Tibial nerve (tissue), 4 donors: ENCODE results near the gene SSH2. TPM values are rescaled to one million over a fixed set of nuclear protein-coding genes. Genes with fewer than 3 reads are reported as not detected.
A peak's percentile ranks its signal among the peaks of the same experiment; 100 is the strongest.

Source experiments
- DNase-seq, 2 donors: peaks; one replicate each; pipeline ENCODE4 v3.0.0-alpha.2; 2019; ENCODE audit warnings: low spot score in 2 of 2
- H3K27ac ChIP-seq, 4 donors: fragments of 200-600 bp; sonication (generic) in 3 of 4; one replicate each; pipeline ENCODE4 v1.5.1; 2017 to 2019; ENCODE audit warnings: mild to moderate bottlenecking in 1 of 4
- H3K27me3 ChIP-seq, 2 donors: fragments of 200-600 bp; sonication (generic) in 1 of 2; one replicate each; pipeline versions ENCODE4 v1.5.1 to v1.6.0; 2017 to 2019
- H3K36me3 ChIP-seq, 3 donors: fragments of 200-600 bp; sonication (generic); one replicate each; pipeline ENCODE4 v1.5.1; 2018 to 2019
- H3K4me1 ChIP-seq, 4 donors: fragments of 200-600 bp; sonication (generic) in 3 of 4; one replicate each; pipeline ENCODE4 v1.5.1; 2017 to 2019
- H3K4me3 ChIP-seq, 4 donors: fragments of 200-600 bp; sonication (generic) in 3 of 4; one replicate each; pipeline ENCODE4 v1.5.1; 2017 to 2019; ENCODE audit warnings: mild to moderate bottlenecking in 1 of 4, moderate library complexity in 1 of 4
- H3K9me3 ChIP-seq, 4 donors: fragments of 200-600 bp; sonication (generic) in 3 of 4; one replicate each; pipeline ENCODE4 v1.5.1; 2017 to 2019
- CTCF ChIP-seq, 5 experiments: fragments of 200-600 bp in 3 of 5; fragments of 450-650 bp in 2 of 5; sonication (generic) in 3 of 5; IDR thresholded peaks; one replicate each; pipeline ENCODE4 v1.5.1; 2016 to 2019; ENCODE audit warnings: antibody characterized with exemption in 5 of 5, mild to moderate bottlenecking in 3 of 5, moderate library complexity in 2 of 5
- EP300 ChIP-seq, 2 donors: sonication (generic); formaldehyde crosslinking; IDR thresholded peaks; one replicate each; pipeline ENCODE4 v1.6.1; 2017; ENCODE audit warnings: antibody characterized with exemption in 2 of 2, mild to moderate bottlenecking in 1 of 2
- POLR2A ChIP-seq, 2 donors: fragments of 450-650 bp; IDR thresholded peaks; one replicate each; pipeline ENCODE4 v1.6.1; 2017; ENCODE audit warnings: antibody characterized with exemption in 2 of 2, mild to moderate bottlenecking in 2 of 2, moderate library complexity in 2 of 2
- WGBS, 2 donors: methylation state at CpG; one replicate each; pipeline ENCODE4 v1.1.5; 2018; 5-methylcytosine and 5-hydroxymethylcytosine counted together
- total RNA-seq, 4 donors: library from RNA; depleted of rRNA; stranded (reverse); fragments of >200 nt; gene quantifications; one replicate each; pipeline ENCODE4 v1.1.0, GENCODE V29; 2016

SSH2 gene
- total RNA-seq, 4 donors from 2014 or later, result 51.3 to 67.1 (median 55.7) TPM

DNA sequence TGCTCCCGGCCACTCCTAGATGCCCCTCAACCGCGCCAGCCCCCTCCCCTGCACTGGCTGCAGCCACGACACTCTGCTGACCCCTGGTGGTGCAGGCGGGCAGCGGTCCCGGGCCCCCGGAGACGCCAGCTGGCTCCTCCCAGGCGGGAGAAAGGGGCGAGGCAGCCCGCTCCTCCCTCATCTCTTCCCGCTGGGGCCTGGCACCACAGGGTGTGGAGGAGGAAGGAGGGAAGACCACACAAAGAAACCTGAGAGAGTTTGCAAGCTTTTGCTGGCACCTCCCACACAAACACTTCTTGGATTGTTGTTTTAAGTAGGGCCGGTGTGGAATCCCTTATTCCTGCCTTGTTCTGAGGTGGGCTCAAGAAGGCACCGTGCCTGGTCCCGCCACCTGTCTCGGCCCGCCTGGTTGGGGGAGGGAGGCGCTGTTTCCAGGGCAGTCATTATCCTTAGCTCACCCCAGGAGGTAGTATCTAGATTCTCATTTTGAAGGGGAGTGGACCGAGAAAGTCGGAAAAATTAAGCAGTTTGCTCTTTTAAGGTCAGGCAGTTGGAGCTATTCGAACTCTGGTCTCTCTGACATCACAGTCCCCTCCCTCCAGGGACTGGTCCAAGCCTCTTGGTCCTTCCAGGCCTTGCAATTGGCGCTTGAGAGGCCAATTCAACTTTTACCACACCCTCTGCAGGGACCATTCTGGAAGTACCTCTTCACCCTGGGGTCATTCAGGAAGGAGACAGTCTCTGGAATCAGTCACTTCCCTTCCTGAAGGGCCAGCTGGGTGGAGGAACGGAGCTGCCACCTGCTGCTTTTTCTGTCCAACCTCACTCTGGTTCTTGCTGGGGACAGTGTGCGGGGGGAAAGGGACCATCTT is 338.1 kb downstream of the SSH2 start:
- WGBS, 2 donors, result 8 to 13% methylated on average over 25 of the region's 25 CpGs
- H3K9me3 ChIP-seq, result no peaks in the 10 kb centered on the region
- peak overlapping the region; percentile 72 to 97 (median 92) for H3K27ac ChIP-seq
- peak overlapping the region; percentile 39 to 96 (median 56) for H3K4me3 ChIP-seq
- peaks cover 0 to 84% (median 60%) of the 10 kb centered on the region in 4 donors for H3K4me1 ChIP-seq
- no peaks in the 10 kb centered on the region for H3K36me3 ChIP-seq
- H3K27me3 ChIP-seq, result no peaks in the 10 kb centered on the region
- TF ChIP-seq EP300 (IDR thresholded peaks at IDR 0.05), result peak in 1 of 2 donors; percentile 34
- peak; percentile 95 to 98 (median 97) for TF ChIP-seq CTCF (IDR thresholded peaks at IDR 0.05)
- no peak for TF ChIP-seq POLR2A (IDR thresholded peaks at IDR 0.05)
- DNase-seq, result peak; percentile 77 to 85

DNA sequence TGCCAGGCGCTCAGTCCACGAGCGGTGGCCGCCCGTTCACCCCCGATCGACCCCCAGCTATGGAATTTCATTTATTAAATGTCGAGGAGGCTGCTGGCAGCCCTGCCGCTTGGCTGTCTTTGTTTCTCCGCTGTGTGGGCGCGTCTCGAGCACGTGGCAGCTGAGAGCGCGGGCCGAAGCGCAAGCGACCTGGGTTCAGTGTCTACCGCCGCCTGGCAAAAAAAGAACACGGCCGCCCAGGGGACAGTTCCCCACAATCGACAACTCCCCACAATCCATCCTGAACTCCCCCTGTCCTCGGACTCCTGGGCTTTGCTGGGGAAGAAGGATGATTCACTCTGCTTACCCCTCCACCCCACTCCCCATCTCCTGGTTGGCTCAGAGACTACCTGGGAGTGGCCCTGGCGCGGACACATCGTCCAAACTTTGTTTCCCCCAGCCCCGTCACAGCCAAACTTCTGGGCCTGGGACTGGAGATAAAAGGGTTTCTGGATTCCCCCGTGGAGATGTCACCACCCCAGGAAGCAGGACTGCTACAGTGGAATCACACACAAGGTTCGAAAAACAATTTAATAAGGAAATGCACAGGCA is 338.8 kb downstream of the SSH2 start:
- Histone ChIP-seq H3K27ac (peak overlapping the region; percentile 72 to 97 (median 92)), H3K4me1 (peaks cover 0 to 84% (median 60%) of the 10 kb centered on the region in 4 donors), H3K4me3 (peak overlapping the region; percentile 39 to 96 (median 56)), H3K36me3 (no peaks in the 10 kb centered on the region), H3K27me3 (no peaks in the 10 kb centered on the region), H3K9me3 (no peaks in the 10 kb centered on the region)
- TF ChIP-seq EP300 (IDR thresholded peaks at IDR 0.05) (peak in 1 of 2 donors; percentile 67), CTCF (IDR thresholded peaks at IDR 0.05) (no peak), POLR2A (IDR thresholded peaks at IDR 0.05) (no peak)
- peak in 1 of 2 donors; percentile 52 for DNase-seq
- 0 to 1% methylated on average over 27 to 31 of the region's 31 CpGs for WGBS, 2 donors

GRCh38 chr17:29590411-29591145 is 339.4 kb downstream of the SSH2 start:
- WGBS, 2 donors, result 9 to 10% methylated on average over 20 to 30 of the region's 30 CpGs
- Histone ChIP-seq H3K27ac (peak overlapping the region; percentile 72 to 97 (median 92)), H3K36me3 (no peaks in the 10 kb centered on the region), H3K4me1 (peaks cover 0 to 84% (median 64%) of the 10 kb centered on the region in 4 donors), H3K4me3 (peak overlapping the region; percentile 39 to 96 (median 56)), H3K27me3 (no peaks in the 10 kb centered on the region), H3K9me3 (no peaks in the 10 kb centered on the region)
- DNase-seq, result no peak
- TF ChIP-seq CTCF (IDR thresholded peaks at IDR 0.05) (no peak), EP300 (IDR thresholded peaks at IDR 0.05) (no peak), POLR2A (IDR thresholded peaks at IDR 0.05) (no peak)

DNA sequence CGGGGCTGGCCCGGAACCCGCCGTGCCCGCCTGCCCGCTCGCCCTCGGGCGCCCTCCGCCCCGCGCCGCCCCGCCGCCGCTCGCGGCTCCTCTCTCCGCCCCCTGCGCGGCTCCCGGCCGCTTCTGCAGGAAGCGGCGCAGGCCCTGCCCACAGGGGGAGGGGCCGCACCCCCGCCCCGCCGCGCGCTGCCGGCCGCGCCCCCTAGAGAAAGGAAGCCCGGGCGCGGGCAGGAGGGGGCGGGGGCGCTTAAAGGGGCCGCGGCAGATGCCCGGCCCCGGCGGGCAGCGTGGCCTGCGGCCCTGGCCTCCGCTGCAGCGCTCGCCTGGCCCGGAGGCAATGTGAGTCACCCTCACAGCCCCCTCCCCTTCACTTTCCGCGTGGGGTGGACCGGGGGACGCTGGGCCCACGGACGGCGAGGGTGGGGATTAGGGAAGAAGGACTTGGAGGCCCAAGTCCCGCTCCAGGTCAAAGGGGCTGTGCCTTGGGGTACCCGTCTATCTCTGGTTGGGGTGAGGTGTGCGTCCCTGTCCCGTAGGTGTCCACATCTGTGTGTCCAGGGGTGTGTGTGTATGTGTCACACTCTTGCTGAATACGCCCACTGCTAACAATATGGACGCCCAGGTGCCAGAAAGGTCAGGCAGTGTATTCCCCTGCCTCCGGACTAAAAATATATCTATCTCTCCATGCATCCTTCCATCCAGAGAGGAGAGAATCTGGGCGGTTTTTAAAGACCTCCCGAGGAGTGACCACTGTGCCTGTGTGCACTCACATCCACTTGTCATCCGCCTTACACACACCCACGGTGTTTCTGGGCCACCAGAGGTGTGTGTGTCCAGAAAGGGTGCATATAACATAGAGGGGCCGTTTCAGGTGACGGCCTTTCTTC is 340.3 kb downstream of the SSH2 start, which contains the start of gene GIT1:
TSS of gene GIT1 (minus strand) at position 125 of the 887 bp plus-strand sequence. CDS start 270 bp downstream, outside the sequence.
- H3K4me1 ChIP-seq, result peaks cover 0 to 84% (median 67%) of the 10 kb centered on the region in 4 donors
- DNase-seq, result peak; percentile 69 to 77

More for the DNA sequence above, 340.3 kb downstream of the SSH2 start, which contains the start of gene GIT1:
- H3K4me3 ChIP-seq, result peak within 1 kb of the TSS; percentile 81 to 97 (median 92)
- WGBS, 2 donors, result 2 to 9% methylated on average over 19 to 42 of the region's 70 CpGs
- TF ChIP-seq EP300 (IDR thresholded peaks at IDR 0.05) (peak in 1 of 2 donors; percentile 31), CTCF (IDR thresholded peaks at IDR 0.05) (peak in 3 of 5 experiments; percentile 15 to 60 (median 15)), POLR2A (IDR thresholded peaks at IDR 0.05) (peak; percentile 87)
- H3K27ac ChIP-seq, result peak within 1 kb of the TSS; percentile 84 to 97 (median 92)
- no peaks in the 10 kb centered on the region for H3K27me3 ChIP-seq
- H3K9me3 ChIP-seq, result no peaks in the 10 kb centered on the region
- no peaks in the 10 kb centered on the region for H3K36me3 ChIP-seq
